K562 (cell line): ENCODE results near the gene CDKL5. TPM values are rescaled to one million over a fixed set of nuclear protein-coding genes. Genes with fewer than 3 reads are reported as not detected.
A peak's percentile ranks its signal among the peaks of the same experiment; 100 is the strongest.

Source experiments
- ATAC-seq: fragments of 200-7000 bp; cut with Tn5 transposase; 3 replicates; pipeline ENCODE4 v1.9.1; 2020; ENCODE audit warnings: moderate library complexity
- BruUV-seq: library from RNA; stranded (reverse); fragments of 400-500 nt; replicated peaks from 2 replicates; lab custom pipeline; 2021; lab: Mats Ljungman, UMichigan
- CTCF ChIA-PET: fragments of 300-600 bp; formaldehyde crosslinking; extraction: SDS; loops from one replicate; lab custom pipeline; 2021; ENCODE audit warnings: low intra/inter-chr PET ratio; lab: Yijun Ruan, JAX
- POLR2A ChIA-PET: fragments of 300-600, 350-650 bp; sonication (Branson Sonifier 250); formaldehyde crosslinking; extraction: SDS; loops from one replicate; lab custom pipeline; 2021; ENCODE audit warnings: antibody characterized with exemption, inconsistent platforms; lab: Yijun Ruan, JAX
- DNase-seq, 4 experiments: peaks; one replicate each; pipeline versions ENCODE4 v3.0.0 to v3.0.0-alpha.2; 2011 to 2018; ENCODE audit warnings: low spot score in 3 of 4, mixed read lengths in 3 of 4; ENCODE audit errors: extremely low read depth in 1 of 4
- FAIRE-seq: peaks from 2 replicates; lab custom pipeline; 2011; peaks lifted over from hg19 to GRCh38; lab: Jason Lieb, UNC
- H2AFZ ChIP-seq: 2 replicates; pipeline ENCODE4 v1.6.0; 2011; ENCODE audit warnings: low read depth, low read length, control low read depth, inconsistent platforms
- H3K27ac ChIP-seq: fragments of 200-600 bp; 3 replicates; pipeline ENCODE4 v1.8.0; 2011; ENCODE audit warnings: low read depth, mild to moderate bottlenecking, control low read depth, inconsistent platforms, low read length, moderate library complexity, mixed read lengths; ENCODE audit errors: extremely low read depth
- H3K27me3 ChIP-seq, 2 experiments: fragments of 300-600 bp in 1 of 2; 2 replicates in 1 of 2; 3 replicates in 1 of 2; pipeline versions ENCODE4 v1.6.0 to v1.8.0; 2011; ENCODE audit warnings: inconsistent platforms in 2 of 2, low read length in 2 of 2, mild to moderate bottlenecking in 1 of 2, mixed read lengths in 1 of 2, moderate library complexity in 1 of 2; ENCODE audit not compliant: control insufficient read depth in 2 of 2, insufficient read depth in 2 of 2
- H3K36me3 ChIP-seq: fragments of 300-600 bp; 3 replicates; pipeline ENCODE4 v1.8.0; 2011; ENCODE audit warnings: mild to moderate bottlenecking, low read length, inconsistent platforms; ENCODE audit not compliant: control insufficient read depth, insufficient read depth
- H3K4me1 ChIP-seq, 2 experiments: fragments of 200-600 bp in 1 of 2; replicated peaks in 1 of 2; 2 replicates in 1 of 2; 3 replicates in 1 of 2; pipeline versions ENCODE4 v1.5.1 to v1.8.0; 2011; ENCODE audit warnings: inconsistent platforms in 2 of 2, low read length in 2 of 2, mild to moderate bottlenecking in 1 of 2, mixed read lengths in 1 of 2, moderate library complexity in 1 of 2; ENCODE audit not compliant: control insufficient read depth in 2 of 2, insufficient read depth in 2 of 2
- H3K4me2 ChIP-seq: 2 replicates; pipeline ENCODE4 v1.6.1; 2011; ENCODE audit warnings: low read length, control low read depth, inconsistent platforms, mixed read lengths; ENCODE audit not compliant: insufficient read depth
- H3K4me3 ChIP-seq: fragments of 200-600 bp; sonication (generic), shearing (Covaris generic); 2 replicates; pipeline ENCODE4 v1.5.1; 2016; ENCODE audit warnings: control low read depth, inconsistent platforms
- H3K79me2 ChIP-seq: fragments of 200-600 bp; 3 replicates; pipeline ENCODE4 v1.8.0; 2011; ENCODE audit warnings: low read length, inconsistent platforms; ENCODE audit not compliant: control insufficient read depth, insufficient read depth
- H3K9ac ChIP-seq, 2 experiments: 2 replicates each; pipeline versions ENCODE4 v1.6.0 to v1.6.1; 2011; ENCODE audit warnings: low read depth in 2 of 2, low read length in 2 of 2, control low read depth in 1 of 2, inconsistent platforms in 1 of 2, mild to moderate bottlenecking in 1 of 2, mixed read lengths in 1 of 2; ENCODE audit not compliant: insufficient read depth in 1 of 2
- H3K9me1 ChIP-seq: one replicate; pipeline ENCODE4 v1.6.0; 2011; ENCODE audit warnings: inconsistent platforms, mild to moderate bottlenecking, low read length, moderate library complexity; ENCODE audit not compliant: control insufficient read depth, insufficient read depth
- H3K9me3 ChIP-seq: replicated peaks from 2 replicates; pipeline ENCODE4 v1.5.1; 2011; ENCODE audit warnings: low read depth, low read length, inconsistent platforms; ENCODE audit not compliant: control insufficient read depth, insufficient read depth
- H4K20me1 ChIP-seq: replicated peaks from 2 replicates; pipeline ENCODE4 v1.6.1; 2011; ENCODE audit warnings: low read length, inconsistent platforms, mixed read lengths; ENCODE audit not compliant: control insufficient read depth, insufficient read depth
- ATF1 ChIP-seq, 2 experiments: fragments of 450-650 bp in 1 of 2; IDR thresholded peaks; 2 replicates each; pipeline ENCODE4 v1.6.1; 2016; ENCODE audit warnings: missing compliant biosample characterization in 1 of 2, missing genetic modification characterization in 1 of 2
- CREM ChIP-seq: IDR thresholded peaks from 2 replicates; pipeline ENCODE4 v1.6.1; 2014; ENCODE audit warnings: antibody characterized with exemption, low read depth
- MAFG ChIP-seq: fragments of 450-650 bp; conservative IDR thresholded peaks from 2 replicates; pipeline ENCODE4 v1.6.1; 2016; ENCODE audit warnings: missing genetic modification characterization, missing compliant biosample characterization
- NCOA4 ChIP-seq: fragments of 450-650 bp; IDR thresholded peaks from 2 replicates; pipeline ENCODE4 v1.6.1; 2018; ENCODE audit warnings: mild to moderate bottlenecking; ENCODE audit not compliant: partially characterized antibody
- NFE2 ChIP-seq: IDR thresholded peaks from 2 replicates; pipeline ENCODE4 v1.6.1; 2014; ENCODE audit warnings: antibody characterized with exemption, low read depth
- RHOXF2B ChIP-seq: fragments of 250-450 bp; sonication (Bioruptor Pico); conservative IDR thresholded peaks from 2 replicates; pipeline ENCODE4 v1.5.1; 2021
- U2AF2 ChIP-seq: fragments of 200-400 bp; formaldehyde crosslinking; optimal IDR thresholded peaks from 2 replicates; pipeline ENCODE3; 2017; ENCODE audit warnings: low read depth, mild to moderate bottlenecking, low read length
- ZBED1 ChIP-seq: IDR thresholded peaks from 2 replicates; pipeline ENCODE4 v1.6.1; 2014
- ZFP36 ChIP-seq: fragments of 150-350 bp; IDR thresholded peaks from 2 replicates; pipeline ENCODE4 v1.6.1; 2018; ENCODE audit warnings: low read length, low read depth; ENCODE audit not compliant: partially characterized antibody
- ZNF584 ChIP-seq: fragments of 200-800 bp; sonication (Bioruptor generic); IDR thresholded peaks from 2 replicates; pipeline ENCODE4 v1.6.1; 2016; ENCODE audit warnings: low read depth, mild to moderate bottlenecking, missing genetic modification characterization, missing compliant biosample characterization
- WGBS: fragments of 100-300 bp; shearing (Covaris generic); methylation state at CpG from one replicate; pipeline ENCODE4 v1.1.6; 2016; ENCODE audit warnings: low coverage, mixed read lengths; ENCODE audit not compliant: insufficient coverage; ENCODE audit errors: missing lambda C conversion rate; 5-methylcytosine and 5-hydroxymethylcytosine counted together
- in situ Hi-C: fragments of 300-500 bp; cut with MboI; formaldehyde crosslinking; loops from 4 replicates; pipeline ENCODE4 v1.15.0; 2018; ENCODE audit warnings: inconsistent platforms, mixed read lengths
- intact Hi-C: fragments of 100-400 bp; cut with micrococcal nuclease; formaldehyde crosslinking; loops from 2 replicates; pipeline ENCODE4 v1.14.2; 2022
- polyA plus RNA-seq, 8 experiments: library from polyadenylated mRNA; depleted of rRNA in 4 of 8; stranded (reverse) in 5 of 8; unstranded in 3 of 8; fragments of >200 nt; fragmentation: Nextera tagmentation in 2 of 8; fragmentation: Illumina TruSeq in 1 of 8; extraction: Ambion mirVana in 2 of 8; extraction: Trizol in 1 of 8; gene quantifications; 2 replicates each; pipeline versions ENCODE4 v1.2.1 to v1.2.3, GENCODE V29; 2011 to 2014; ENCODE audit warnings: inconsistent platforms in 1 of 8, missing spikeins in 1 of 8
- total RNA-seq, 7 experiments: library from RNA; depleted of rRNA in 6 of 7; stranded (reverse); fragments of >200 nt in 6 of 7; fragmentation: Illumina TruSeq in 2 of 7; extraction: Trizol in 2 of 7; gene quantifications; 2 replicates each; pipeline versions ENCODE4 v1.2.1 to v1.2.3, GENCODE V29; 2011 to 2021; ENCODE audit warnings: low replicate concordance in 1 of 7
- TF ChIP-seq, protein P1 (sequence below), 2 experiments: fragments of 450-650 bp in 1 of 2; sonication (generic) in 1 of 2; formaldehyde crosslinking in 1 of 2; IDR thresholded peaks in 1 of 2; conservative IDR thresholded peaks in 1 of 2; 2 replicates each; pipeline versions ENCODE4 v1.6.1 to v1.8.1; 2016 to 2023; ENCODE audit warnings: mild to moderate bottlenecking in 2 of 2, moderate library complexity in 2 of 2, inconsistent platforms in 1 of 2, missing genetic modification reagents in 1 of 2

The CDKL5 gene
- total and polyA plus RNA-seq, 9 of the 15 experiments (the other 6 are each of a cell fraction or from before 2014, with no cell fraction given), result under 0.01 to 0.21 (median 0.04) TPM

DNA sequence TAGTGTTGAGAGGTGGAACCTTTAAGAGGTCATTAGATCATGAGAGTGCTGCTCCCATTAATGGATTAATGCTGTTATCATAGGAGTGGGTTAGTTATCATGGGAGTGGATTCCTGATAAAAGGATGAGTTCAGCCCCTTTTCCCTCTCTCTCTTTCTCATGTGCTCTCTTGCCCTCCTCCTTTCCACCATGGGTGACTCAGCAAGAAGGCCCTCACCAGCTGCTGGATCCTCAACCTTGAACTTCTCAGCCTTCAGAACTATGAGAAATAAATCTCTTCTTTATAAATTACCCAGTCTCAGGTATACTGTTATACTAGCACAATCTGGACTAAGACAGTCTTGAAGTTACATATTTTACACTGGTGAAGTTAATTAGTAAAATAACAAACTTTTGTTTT, 10.0 kb upstream of the CDKL5 start:
- H4K20me1 ChIP-seq, result no peaks in the 10 kb centered on the region
- no peak for FAIRE-seq
- ATAC-seq, result no peak
- no peaks in the 10 kb centered on the region for H3K9me1 ChIP-seq
- no peak overlapping the region for H3K4me2 ChIP-seq
- no peaks in the 10 kb centered on the region for H3K9me3 ChIP-seq
- in situ Hi-C loops, result no loop called here
- CTCF ChIA-PET, result no interaction called here
- H3K4me3 ChIP-seq, result no peak overlapping the region
- no peak overlapping the region for H3K27ac ChIP-seq
- no peaks in the 10 kb centered on the region for H3K36me3 ChIP-seq
- H3K27me3 ChIP-seq, result no peaks in the 10 kb centered on the region
- TF ChIP-seq NFE2 (0 out of 2 replicates have a peak, but pooled peaks have one; percentile 26), ZNF584 (no peak), MAFG (peak; percentile 56), ZFP36 (no peak), U2AF2 (no peak), CREM (no peak), RHOXF2B (CRISPR knock-in tag) (no peak)
- TF ChIP-seq, all 486 proteins: peak for 2
- H3K4me1 ChIP-seq, result no peaks in the 10 kb centered on the region
- intact Hi-C loops, result no loop called here
- DNase-seq, result no peak
- BruUV-seq, result no TSS peak
- H2AFZ ChIP-seq, result no peak overlapping the region
- POLR2A ChIA-PET, result no interaction called here
- H3K9ac ChIP-seq, result no peak overlapping the region
- H3K79me2 ChIP-seq, result no peaks in the 10 kb centered on the region

GRCh38 chrX:18422325-18422724, 3.1 kb upstream of the CDKL5 start:
- H3K4me3 ChIP-seq, result no peak overlapping the region
- H3K27ac ChIP-seq, result no peak overlapping the region
- H3K27me3 ChIP-seq, result peaks cover 0 to 4% of the 10 kb centered on the region in 2 experiments; a peak in 2 of 5 replicates
- H3K9me3 ChIP-seq, result no peaks in the 10 kb centered on the region
- no peak overlapping the region for H3K9ac ChIP-seq
- whole genome bisulfite sequencing, result 11% methylated on average over 4 of the region's 5 CpGs
- intact Hi-C loops (no loop called here), in situ Hi-C loops (no loop called here)
- H4K20me1 ChIP-seq, result no peaks in the 10 kb centered on the region
- ATAC-seq (no peak), DNase-seq (no peak), FAIRE-seq (no peak)
- peaks cover 0 to 16% of the 10 kb centered on the region in 2 experiments; a peak in 3 of 5 replicates for H3K4me1 ChIP-seq
- H2AFZ ChIP-seq, result no peak overlapping the region
- POLR2A ChIA-PET, result interaction anchor here (0.8 kb wide), 1 partner anchor 1386 kb away, joined by 4 read pairs; no protein-coding TSS in a partner anchor
- no TSS peak for BruUV-seq
- H3K4me2 ChIP-seq, result no peak overlapping the region
- CTCF ChIA-PET, result no interaction called here
- H3K36me3 ChIP-seq, result no peaks in the 10 kb centered on the region
- H3K9me1 ChIP-seq, result no peaks in the 10 kb centered on the region
- H3K79me2 ChIP-seq, result no peaks in the 10 kb centered on the region
- no peak for TF ChIP-seq ATF1 (CRISPR knock-in tag; IDR thresholded peaks at IDR 0.05)
- peak; percentile 63 for TF ChIP-seq ATF1 (tag; IDR thresholded peaks at IDR 0.05)
- no peak for TF ChIP-seq ZBED1
- TF ChIP-seq, protein P1, sequence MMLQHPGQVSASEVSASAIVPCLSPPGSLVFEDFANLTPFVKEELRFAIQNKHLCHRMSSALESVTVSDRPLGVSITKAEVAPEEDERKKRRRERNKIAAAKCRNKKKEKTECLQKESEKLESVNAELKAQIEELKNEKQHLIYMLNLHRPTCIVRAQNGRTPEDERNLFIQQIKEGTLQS (IDR thresholded peaks at IDR 0.05), result peak; percentile 55
- TF ChIP-seq, protein P1 (CRISPR knock-in tag; conservative IDR thresholded peaks at IDR 0.05), result no peak
- TF ChIP-seq NCOA4, result no peak
